Mesothelial cell of epicardium (in vitro differentiated cells): ENCODE results near the gene ME3. TPM values are rescaled to one million over a fixed set of nuclear protein-coding genes. Genes with fewer than 3 reads are reported as not detected.
"Not testable (repeated sequence)": the region's sequence is repeated elsewhere in the genome, so short reads cannot be mapped to it uniquely, and the experiment has no call there.

Experiments used
- DNase-seq, 2 experiments: peaks; one replicate each; pipeline ENCODE4 v3.0.0; 2021; ENCODE audit warnings: low spot score in 2 of 2; ENCODE audit not compliant: unreplicated experiment in 2 of 2
- H3K27ac Mint-ChIP-seq: 2 replicates; pipeline ENCODE4 v1.8.0; 2021; ENCODE audit warnings: mixed read lengths
- H3K27me3 Mint-ChIP-seq: 2 replicates; pipeline ENCODE4 v1.8.0; 2021; ENCODE audit warnings: low read depth, mixed read lengths
- H3K36me3 Mint-ChIP-seq: 2 replicates; pipeline ENCODE4 v1.8.0; 2021; ENCODE audit warnings: mixed read lengths
- H3K4me1 Mint-ChIP-seq: 2 replicates; pipeline ENCODE4 v1.8.0; 2021; ENCODE audit warnings: mixed read lengths
- H3K4me3 Mint-ChIP-seq: 2 replicates; pipeline ENCODE4 v1.8.0; 2021; ENCODE audit warnings: mild to moderate bottlenecking, moderate library complexity, mixed read lengths
- H3K9me3 Mint-ChIP-seq: 2 replicates; pipeline ENCODE4 v1.8.0; 2021; ENCODE audit warnings: mixed read lengths
- total RNA-seq: library from RNA; stranded (reverse); gene quantifications from 3 replicates; pipeline ENCODE4 v1.2.1, GENCODE V29; 2021
- TF ChIP-seq, protein P1 (sequence below): fragments of 200-600 bp; sonication (generic); IDR thresholded peaks from one replicate; pipeline ENCODE4 v1.5.0; 2021; ENCODE audit warnings: antibody characterized with exemption; ENCODE audit not compliant: unreplicated experiment

Gene ME3
- total RNA-seq, 1 donor from 2014 or later, result 11.8 TPM

DNA sequence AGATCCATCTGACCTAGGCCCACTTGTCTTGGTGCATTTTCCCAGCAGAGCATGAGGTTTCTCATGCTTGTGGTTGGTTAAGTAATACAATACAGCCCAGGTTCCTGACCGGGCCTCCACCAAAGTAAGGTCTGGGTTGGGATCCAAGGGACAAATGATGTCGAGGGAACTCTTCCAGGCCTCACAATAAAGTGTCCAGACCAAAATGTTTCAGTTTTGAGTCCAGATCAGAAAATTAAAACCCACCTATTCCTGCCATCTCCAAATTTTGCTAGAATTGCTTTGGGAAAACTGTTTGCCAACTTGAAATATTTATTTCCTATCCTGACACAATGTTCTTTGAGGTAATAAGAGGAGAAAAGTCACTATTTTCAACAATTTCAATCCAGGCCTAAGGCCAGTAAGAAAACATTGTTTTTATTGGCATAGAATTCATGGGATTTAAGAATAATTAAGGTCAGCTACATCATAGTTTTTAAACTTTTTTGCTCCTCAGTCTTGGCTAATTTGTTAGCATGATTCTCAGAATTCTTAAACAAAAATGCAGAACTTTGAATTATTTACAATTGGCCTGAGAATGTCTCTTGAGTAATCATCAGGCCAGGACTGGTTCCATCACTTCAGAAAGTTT, 51.4 kb downstream of the ME3 start:
- TF ChIP-seq, protein P1, sequence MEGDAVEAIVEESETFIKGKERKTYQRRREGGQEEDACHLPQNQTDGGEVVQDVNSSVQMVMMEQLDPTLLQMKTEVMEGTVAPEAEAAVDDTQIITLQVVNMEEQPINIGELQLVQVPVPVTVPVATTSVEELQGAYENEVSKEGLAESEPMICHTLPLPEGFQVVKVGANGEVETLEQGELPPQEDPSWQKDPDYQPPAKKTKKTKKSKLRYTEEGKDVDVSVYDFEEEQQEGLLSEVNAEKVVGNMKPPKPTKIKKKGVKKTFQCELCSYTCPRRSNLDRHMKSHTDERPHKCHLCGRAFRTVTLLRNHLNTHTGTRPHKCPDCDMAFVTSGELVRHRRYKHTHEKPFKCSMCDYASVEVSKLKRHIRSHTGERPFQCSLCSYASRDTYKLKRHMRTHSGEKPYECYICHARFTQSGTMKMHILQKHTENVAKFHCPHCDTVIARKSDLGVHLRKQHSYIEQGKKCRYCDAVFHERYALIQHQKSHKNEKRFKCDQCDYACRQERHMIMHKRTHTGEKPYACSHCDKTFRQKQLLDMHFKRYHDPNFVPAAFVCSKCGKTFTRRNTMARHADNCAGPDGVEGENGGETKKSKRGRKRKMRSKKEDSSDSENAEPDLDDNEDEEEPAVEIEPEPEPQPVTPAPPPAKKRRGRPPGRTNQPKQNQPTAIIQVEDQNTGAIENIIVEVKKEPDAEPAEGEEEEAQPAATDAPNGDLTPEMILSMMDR, result no peak
- peaks cover 30% of the 10 kb centered on the region for H3K4me1 Mint-ChIP-seq
- no peaks in the 10 kb centered on the region for H3K36me3 Mint-ChIP-seq
- no peak overlapping the region for H3K4me3 Mint-ChIP-seq
- peak overlapping the region; percentile 34 for H3K27ac Mint-ChIP-seq
- H3K27me3 Mint-ChIP-seq, result no peaks in the 10 kb centered on the region
- no peak for DNase-seq
- H3K9me3 Mint-ChIP-seq, result peaks cover 8% of the 10 kb centered on the region

DNA sequence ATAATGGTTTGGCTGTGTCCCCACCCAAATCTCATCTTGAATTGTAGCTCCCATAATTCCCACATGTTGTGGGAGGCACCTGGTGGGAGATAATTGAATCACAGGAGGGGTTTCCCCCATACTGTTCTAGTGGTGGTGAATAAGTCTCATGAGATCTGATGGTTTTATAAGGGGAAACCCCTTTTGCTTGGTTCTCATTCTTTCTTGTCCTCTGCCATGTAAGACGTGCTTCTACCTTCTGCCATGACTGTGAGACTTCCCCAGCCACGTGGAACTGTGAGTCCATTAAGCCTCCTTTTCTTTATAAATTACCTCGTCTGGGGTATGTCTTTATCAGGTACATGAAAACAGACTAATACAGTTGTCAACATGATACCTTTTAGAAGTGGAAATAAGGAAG, 53.0 kb downstream of the ME3 start:
- peaks cover 30% of the 10 kb centered on the region for H3K4me1 Mint-ChIP-seq
- not testable (repeated sequence) for H3K27me3 Mint-ChIP-seq, DNase-seq, H3K27ac Mint-ChIP-seq, H3K4me3 Mint-ChIP-seq, H3K36me3 Mint-ChIP-seq
- H3K9me3 Mint-ChIP-seq, result peaks cover 22% of the 10 kb centered on the region

DNA sequence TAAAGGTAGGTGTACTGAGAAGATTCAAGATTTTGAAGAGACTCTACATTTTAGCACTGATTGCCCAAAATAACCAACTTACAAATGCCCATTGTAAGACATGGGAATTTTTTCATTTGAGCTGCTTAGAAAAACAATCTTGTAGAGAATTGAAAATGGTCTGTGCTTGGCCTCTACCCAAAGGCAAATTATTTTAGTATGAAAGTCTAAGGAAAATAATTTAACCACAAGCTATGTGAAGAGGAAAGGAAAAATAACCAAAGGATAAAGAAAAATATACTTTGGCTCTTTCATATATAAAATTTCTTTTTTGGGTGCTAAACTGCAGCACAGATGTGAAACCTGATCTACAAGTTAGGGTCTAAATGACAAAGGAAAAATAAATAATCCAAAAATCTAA, 54.9 kb downstream of the ME3 start:
- Mint-ChIP-seq H3K9me3 (peaks cover 38% of the 10 kb centered on the region), H3K36me3 (no peaks in the 10 kb centered on the region), H3K27ac (no peak overlapping the region), H3K27me3 (no peaks in the 10 kb centered on the region), H3K4me1 (peaks cover 16% of the 10 kb centered on the region), H3K4me3 (no peak overlapping the region)
- TF ChIP-seq, protein P1, result no peak
- no peak for DNase-seq

DNA sequence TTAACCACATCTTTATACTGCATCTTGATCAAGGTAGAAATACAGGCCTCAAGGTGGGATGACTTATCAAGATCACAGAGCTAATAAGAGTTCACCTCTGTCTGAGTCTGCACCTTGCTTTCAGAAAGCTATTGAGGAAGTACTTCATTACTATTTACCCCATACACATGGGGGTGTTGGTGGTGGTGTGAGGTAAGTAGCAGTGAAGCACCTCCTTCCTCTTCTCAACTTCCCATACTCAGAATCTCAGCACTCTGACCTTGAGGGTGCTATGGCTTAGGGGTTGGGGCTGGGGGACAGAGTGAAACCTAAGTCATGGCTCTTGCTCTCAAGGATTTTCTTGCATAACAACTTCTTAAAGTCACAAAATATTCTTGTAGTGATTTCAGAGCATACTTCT, 56.9 kb downstream of the ME3 start:
- TF ChIP-seq, protein P1, result no peak
- H3K27me3 Mint-ChIP-seq, result no peaks in the 10 kb centered on the region
- no peak overlapping the region for H3K27ac Mint-ChIP-seq
- peaks cover 2% of the 10 kb centered on the region for H3K36me3 Mint-ChIP-seq
- no peak overlapping the region for H3K4me3 Mint-ChIP-seq
- H3K9me3 Mint-ChIP-seq, result peaks cover 40% of the 10 kb centered on the region
- no peak for DNase-seq
- H3K4me1 Mint-ChIP-seq, result no peaks in the 10 kb centered on the region

DNA sequence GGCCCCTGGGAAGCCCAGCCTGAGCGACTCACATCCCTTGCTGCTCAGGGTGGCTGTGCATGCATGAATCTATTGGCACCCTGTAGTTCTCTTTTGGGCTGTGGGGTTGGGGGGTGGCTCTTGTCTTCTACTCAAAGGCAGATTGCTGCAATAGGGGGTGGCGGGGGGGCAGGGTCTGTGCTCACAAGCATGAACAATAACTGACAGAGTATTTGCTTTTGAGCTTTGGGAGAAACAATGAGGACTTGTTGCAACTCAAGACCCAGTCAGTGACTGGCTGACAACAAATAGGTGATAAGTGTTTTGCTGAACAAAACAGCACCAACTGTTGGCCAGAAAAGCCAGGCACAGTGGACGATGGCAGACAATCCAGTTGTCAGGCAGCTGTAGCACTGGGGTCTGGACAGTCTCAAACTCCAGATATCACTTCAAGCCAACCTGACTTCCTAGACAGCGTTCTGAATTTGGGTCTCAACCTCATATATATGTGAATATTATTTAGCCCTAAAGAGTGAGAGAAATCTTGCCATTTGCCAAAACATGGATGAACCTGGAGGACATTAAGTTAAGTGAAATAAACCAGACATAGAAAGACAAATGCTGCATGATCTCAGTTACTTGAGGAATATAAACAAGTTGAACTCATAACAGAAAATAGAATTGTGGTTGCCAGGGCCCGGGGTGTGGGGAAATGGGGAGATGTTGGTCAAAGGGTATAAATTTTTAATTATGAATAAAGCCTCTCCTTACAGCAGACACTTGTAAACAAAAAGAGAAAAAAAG, 61.7 kb downstream of the ME3 start:
- no peaks in the 10 kb centered on the region for H3K27me3 Mint-ChIP-seq
- peaks cover 32% of the 10 kb centered on the region for H3K9me3 Mint-ChIP-seq
- TF ChIP-seq, protein P1, result no peak
- no peak overlapping the region for H3K4me3 Mint-ChIP-seq
- no peak for DNase-seq
- H3K36me3 Mint-ChIP-seq, result peaks cover 2% of the 10 kb centered on the region
- H3K4me1 Mint-ChIP-seq, result peaks cover 20% of the 10 kb centered on the region
- H3K27ac Mint-ChIP-seq, result no peak overlapping the region

DNA sequence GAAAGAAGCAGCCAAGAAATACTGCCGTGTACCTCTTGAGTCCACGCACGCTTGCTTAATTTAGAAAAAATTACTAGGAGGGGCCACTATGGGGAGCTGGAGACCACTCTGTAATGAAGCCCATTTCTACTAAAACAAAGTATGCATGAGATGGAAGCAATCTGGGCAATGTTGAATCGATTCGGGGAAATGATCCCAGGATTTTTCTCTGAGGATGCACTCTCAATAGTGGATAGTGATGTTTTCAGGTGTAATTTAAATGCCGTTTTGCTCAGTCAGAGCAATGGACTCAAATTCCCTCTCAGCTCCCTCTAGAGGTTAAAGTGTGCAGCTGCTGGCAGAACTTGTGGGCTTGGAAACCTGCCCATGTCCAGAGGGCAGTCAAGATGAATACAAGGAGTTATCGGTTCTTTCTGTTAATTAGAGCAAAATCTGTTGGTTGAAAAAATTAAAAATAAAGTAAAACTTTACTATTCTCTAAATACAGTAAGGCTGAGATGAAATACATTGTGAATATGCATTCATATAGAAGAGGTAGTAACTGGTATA, 64.1 kb downstream of the ME3 start:
- H3K27ac Mint-ChIP-seq, result peak overlapping the region; percentile 58
- H3K4me1 Mint-ChIP-seq, result peaks cover 20% of the 10 kb centered on the region
- TF ChIP-seq, protein P1, result peak; percentile 74
- DNase-seq, result peak in 1 of 2 experiments; percentile 59
- H3K36me3 Mint-ChIP-seq, result peaks cover 2% of the 10 kb centered on the region
- H3K27me3 Mint-ChIP-seq, result no peaks in the 10 kb centered on the region
- peaks cover 11% of the 10 kb centered on the region for H3K9me3 Mint-ChIP-seq
- H3K4me3 Mint-ChIP-seq, result no peak overlapping the region
